Ishikawa (cell line): ENCODE data around the gene BACE2.

Experiments used
- CEBPB ChIP-seq: IDR thresholded peaks from 2 replicates; pipeline ENCODE4 v1.6.1; 2012
- CREB1 ChIP-seq: IDR thresholded peaks from 2 replicates; pipeline ENCODE4 v1.6.1; 2012; ENCODE audit warnings: low read depth
- EGR1 ChIP-seq: IDR thresholded peaks from 2 replicates; pipeline ENCODE4 v1.6.1; 2012
- EP300 ChIP-seq: IDR thresholded peaks from 2 replicates; pipeline ENCODE4 v1.6.1; 2012; ENCODE audit warnings: borderline replicate concordance
- FOXM1 ChIP-seq: IDR thresholded peaks from 2 replicates; pipeline ENCODE4 v1.6.1; 2012; ENCODE audit warnings: low read depth, borderline replicate concordance
- MAX ChIP-seq: IDR thresholded peaks from 2 replicates; pipeline ENCODE4 v1.6.1; 2012
- NFIC ChIP-seq: IDR thresholded peaks from 2 replicates; pipeline ENCODE4 v1.6.1; 2012
- RAD21 ChIP-seq: IDR thresholded peaks from 2 replicates; pipeline ENCODE4 v1.6.1; 2012; ENCODE audit warnings: low read depth
- REST ChIP-seq: IDR thresholded peaks from 2 replicates; pipeline ENCODE4 v1.6.1; 2012; ENCODE audit warnings: low read depth, mild to moderate bottlenecking
- TAF1 ChIP-seq: IDR thresholded peaks from 2 replicates; pipeline ENCODE4 v1.6.1; 2012; ENCODE audit warnings: low read depth, mild to moderate bottlenecking
- TCF12 ChIP-seq: IDR thresholded peaks from 2 replicates; pipeline ENCODE4 v1.6.1; 2012; ENCODE audit warnings: low read depth
- TEAD4 ChIP-seq: IDR thresholded peaks from 2 replicates; pipeline ENCODE4 v1.6.1; 2012
- USF1 ChIP-seq: IDR thresholded peaks from 2 replicates; pipeline ENCODE4 v1.6.1; 2012
- YY1 ChIP-seq: IDR thresholded peaks from 2 replicates; pipeline ENCODE4 v1.6.1; 2012; ENCODE audit warnings: low read depth
- ZBTB7A ChIP-seq: IDR thresholded peaks from 2 replicates; pipeline ENCODE4 v1.6.1; 2012; ENCODE audit warnings: low read depth

The BACE2 gene

GRCh38 chr21:41234569-41234968 lies 66.6 kb downstream of the BACE2 start:
- TF ChIP-seq CEBPB (no peak), ZBTB7A (no peak), USF1 (no peak)

- TF ChIP-seq FOXM1 (no peak), TAF1 (no peak), CEBPB (no peak), TCF12 (no peak), EP300 (no peak), ZBTB7A (no peak), REST (no peak), EGR1 (no peak), CREB1 (no peak), TEAD4 (no peak), NFIC (no peak), YY1 (no peak), USF1 (no peak), RAD21 (no peak)
Measured at GRCh38 chr21:41235201-41235600, 67.2 kb downstream of the BACE2 start.

- no peak for TF ChIP-seq YY1
- TF ChIP-seq CEBPB, result no peak
- no peak for TF ChIP-seq NFIC
- TF ChIP-seq TCF12, result no peak
- no peak for TF ChIP-seq FOXM1
- TF ChIP-seq EP300, result no peak
- TF ChIP-seq ZBTB7A, result no peak
- TF ChIP-seq RAD21, result no peak
- TF ChIP-seq MAX, result no peak
- no peak for TF ChIP-seq CREB1
- TF ChIP-seq EGR1, result no peak
- TF ChIP-seq USF1, result no peak
- TF ChIP-seq REST, result no peak
- no peak for TF ChIP-seq TEAD4
- TF ChIP-seq TAF1, result no peak
Measured at GRCh38 chr21:41236352-41236973, 68.5 kb downstream of the BACE2 start.

GRCh38 chr21:41240040-41240439 lies 72.1 kb downstream of the BACE2 start:
- TF ChIP-seq USF1 (no peak), CEBPB (no peak), NFIC (no peak), YY1 (no peak), FOXM1 (no peak), ZBTB7A (no peak)

- TF ChIP-seq TEAD4, result peak; percentile 17; the same call in 1 of the 2 replicates
- TF ChIP-seq FOXM1, result 0 out of 2 replicates have a peak, but pooled peaks have one; percentile 39
- TF ChIP-seq MAX, result no peak; the same call in 1 of the 2 replicates
Measured at GRCh38 chr21:41241341-41241740, 73.4 kb downstream of the BACE2 start.

- no peak for TF ChIP-seq YY1
- TF ChIP-seq ZBTB7A, result no peak
- no peak for TF ChIP-seq MAX
- no peak for TF ChIP-seq CREB1
- no peak for TF ChIP-seq TCF12
- no peak for TF ChIP-seq FOXM1
- TF ChIP-seq EP300, result no peak
- TF ChIP-seq CEBPB, result no peak
- no peak for TF ChIP-seq USF1
- no peak for TF ChIP-seq REST
Measured at GRCh38 chr21:41242238-41242829, 74.4 kb downstream of the BACE2 start.
